GM19035 (cell line): Measurements from ENCODE around the gene LMAN2.
"Not testable (repeated sequence)": the region's sequence is repeated elsewhere in the genome, so short reads cannot be mapped to it uniquely, and the experiment has no call there.

Experiments
- ATAC-seq: cut with Tn5 transposase; IDR thresholded peaks from one replicate; pipeline ENCODE4 v1.9.1; 2021; ENCODE audit not compliant: unreplicated experiment

Gene LMAN2

GRCh38 chr5:177349762-177350161 is 1.7 kb downstream of the LMAN2 start:
- ATAC-seq: no peak

GRCh38 chr5:177349362-177349647 is 2.2 kb downstream of the LMAN2 start:
- ATAC-seq: no peak

- no peak for ATAC-seq
Observed at GRCh38 chr5:177347699-177348098, 3.8 kb downstream of the LMAN2 start.

- ATAC-seq: no peak
Observed at GRCh38 chr5:177346820-177347219, 4.6 kb downstream of the LMAN2 start.

GRCh38 chr5:177344891-177345290 is 6.6 kb downstream of the LMAN2 start:
- ATAC-seq: no peak

GRCh38 chr5:177343777-177344176 is 7.7 kb downstream of the LMAN2 start:
- ATAC-seq: no peak

- ATAC-seq: not testable (repeated sequence)
Observed at GRCh38 chr5:177343000-177343399, 8.5 kb downstream of the LMAN2 start.

- ATAC-seq: no peak
Observed at GRCh38 chr5:177339107-177339638, 12.3 kb downstream of the LMAN2 start.

- no peak for ATAC-seq
Observed at GRCh38 chr5:177338251-177339106, 13.0 kb downstream of the LMAN2 start.

- ATAC-seq: no peak
Observed at GRCh38 chr5:177336603-177337494, 14.6 kb downstream of the LMAN2 start.

GRCh38 chr5:177336112-177336511 is 15.4 kb downstream of the LMAN2 start:
- no peak for ATAC-seq

GRCh38 chr5:177335701-177336065 is 15.8 kb downstream of the LMAN2 start:
- ATAC-seq: no peak

GRCh38 chr5:177334781-177335700 is 16.4 kb downstream of the LMAN2 start:
- ATAC-seq: no peak

- no peak for ATAC-seq
Observed at GRCh38 chr5:177334155-177334551, 17.3 kb downstream of the LMAN2 start.

GRCh38 chr5:177333420-177334154 is 17.9 kb downstream of the LMAN2 start:
- ATAC-seq: no peak

- no peak for ATAC-seq
Observed at GRCh38 chr5:177332896-177333260, 18.6 kb downstream of the LMAN2 start.

GRCh38 chr5:177332031-177332895 is 19.2 kb downstream of the LMAN2 start:
- ATAC-seq: no peak

- no peak for ATAC-seq
Observed at GRCh38 chr5:177330991-177331842, 20.3 kb downstream of the LMAN2 start.
